B cell (primary cell): Measurements from ENCODE around the gene C14orf39. TPM values are rescaled to one million over a fixed set of nuclear protein-coding genes. Genes with fewer than 3 reads are reported as not detected.

Source experiments
- ATAC-seq: fragments of 200-7000 bp; cut with Tn5 transposase; one replicate; pipeline ENCODE4 v1.10.0; 2021; ENCODE audit warnings: low read depth, mild to moderate bottlenecking, moderate number of reproducible peaks, moderate library complexity
- CTCF ChIA-PET: fragments of 350-600 bp; sonication (Branson Sonifier 250); formaldehyde crosslinking; loops from one replicate; lab custom pipeline; 2021; ENCODE audit warnings: antibody characterized with exemption, inconsistent platforms; lab: Charles Lee
- POLR2A ChIA-PET: fragments of 350-600 bp; sonication (Branson Sonifier 250); formaldehyde crosslinking; loops from one replicate; lab custom pipeline; 2021; ENCODE audit warnings: antibody characterized with exemption; lab: Charles Lee
- DNase-seq: peaks from one replicate; pipeline ENCODE4 v3.0.0; 2013
- H2AFZ ChIP-seq: 2 replicates; pipeline ENCODE4 v1.6.1; 2012; ENCODE audit warnings: mild to moderate bottlenecking, low read depth, low read length; ENCODE audit not compliant: insufficient read depth, poor library complexity, severe bottlenecking
- H3K27ac ChIP-seq, 2 donors: 1 replicate in 1 of 2; 2 replicates in 1 of 2; pipeline ENCODE4 v1.5.1; 2012 to 2013; ENCODE audit warnings: low read length in 2 of 2, mild to moderate bottlenecking in 2 of 2, moderate library complexity in 1 of 2
- H3K27me3 ChIP-seq, 4 experiments: fragments of 200-600 bp in 1 of 4; sonication (generic) in 1 of 4; replicated peaks in 1 of 4; 1 replicate in 2 of 4; 2 replicates in 2 of 4; pipeline versions ENCODE4 v1.6.1 to v1.7.0; 2013 to 2016; ENCODE audit warnings: low read length in 3 of 4, mild to moderate bottlenecking in 2 of 4, mixed read lengths in 1 of 4, moderate library complexity in 1 of 4; ENCODE audit not compliant: insufficient read depth in 4 of 4, control insufficient read depth in 3 of 4; ENCODE audit errors: control extremely low read depth in 1 of 4
- H3K36me3 ChIP-seq, 2 experiments: replicated peaks in 1 of 2; 1 replicate in 1 of 2; 2 replicates in 1 of 2; pipeline versions ENCODE4 v1.6.1 to v1.7.1; 2013; ENCODE audit warnings: low read length in 1 of 2; ENCODE audit not compliant: insufficient read depth in 2 of 2, control insufficient read depth in 1 of 2; ENCODE audit errors: control extremely low read depth in 1 of 2, extremely low read depth in 1 of 2
- H3K4me1 ChIP-seq, 2 donors: fragments of 200-600 bp in 1 of 2; sonication (generic) in 1 of 2; 1 replicate in 1 of 2; 2 replicates in 1 of 2; pipeline versions ENCODE4 v1.5.1 to v1.6.1; 2013 to 2017; ENCODE audit warnings: low read length in 2 of 2; ENCODE audit not compliant: control insufficient read depth in 2 of 2, insufficient read depth in 2 of 2
- H3K4me2 ChIP-seq: replicated peaks from 2 replicates; pipeline ENCODE3; 2012; ENCODE audit warnings: mild to moderate bottlenecking, low read depth, low read length; ENCODE audit not compliant: poor library complexity, severe bottlenecking
- H3K4me3 ChIP-seq, 5 experiments: fragments of 200-600 bp in 1 of 5; sonication (generic) in 1 of 5; 1 replicate in 3 of 5; 2 replicates in 2 of 5; pipeline versions ENCODE4 v1.5.1 to v1.7.0; 2011 to 2016; ENCODE audit warnings: low read length in 4 of 5, mild to moderate bottlenecking in 4 of 5, low read depth in 2 of 5, control low read depth in 1 of 5, moderate library complexity in 1 of 5; ENCODE audit not compliant: insufficient read depth in 1 of 5; ENCODE audit errors: control extremely low read depth in 1 of 5, extremely low read depth in 1 of 5
- H3K79me2 ChIP-seq: fragments of 200-600 bp; sonication (generic); one replicate; pipeline ENCODE4 v1.6.0; 2016; ENCODE audit warnings: low read length; ENCODE audit not compliant: control insufficient read depth, insufficient read depth
- H3K9ac ChIP-seq: fragments of 200-600 bp; sonication (generic); 2 replicates; pipeline ENCODE4 v1.6.1; 2017; ENCODE audit warnings: mild to moderate bottlenecking, low read length, moderate library complexity
- H3K9me3 ChIP-seq, 3 donors: one replicate each; pipeline versions ENCODE4 v1.6.1 to v1.7.1; 2013; ENCODE audit warnings: low read length in 2 of 3; ENCODE audit not compliant: control insufficient read depth in 2 of 3, insufficient read depth in 1 of 3; ENCODE audit errors: control extremely low read depth in 1 of 3
- H4K20me1 ChIP-seq: 2 replicates; pipeline ENCODE4 v1.6.0; 2012; ENCODE audit warnings: mild to moderate bottlenecking, low read length; ENCODE audit not compliant: insufficient read depth, control insufficient read depth, poor library complexity, severe bottlenecking
- H3K27ac Mint-ChIP-seq: one replicate; pipeline ENCODE4 v1.8.0; 2021; ENCODE audit warnings: mixed read lengths
- H3K27me3 Mint-ChIP-seq: one replicate; pipeline ENCODE4 v1.8.0; 2021; ENCODE audit warnings: mixed read lengths
- H3K4me1 Mint-ChIP-seq: one replicate; pipeline ENCODE4 v1.8.0; 2021; ENCODE audit warnings: mixed read lengths
- H3K4me3 Mint-ChIP-seq: one replicate; pipeline ENCODE4 v1.8.0; 2021; ENCODE audit warnings: mixed read lengths
- H3K9me3 Mint-ChIP-seq: one replicate; pipeline ENCODE4 v1.8.0; 2022; ENCODE audit warnings: mixed read lengths; ENCODE audit not compliant: insufficient read depth
- CTCF ChIP-seq: fragments of 200-600 bp; IDR thresholded peaks from one replicate; pipeline ENCODE4 v1.8.0; 2022; ENCODE audit warnings: antibody characterized with exemption, mild to moderate bottlenecking
- EZH2 ChIP-seq: IDR thresholded peaks from 2 replicates; pipeline ENCODE4 v1.6.1; 2012; ENCODE audit warnings: borderline replicate concordance, low read depth, mild to moderate bottlenecking, moderate library complexity, low read length; ENCODE audit not compliant: insufficient read depth, poor library complexity, severe bottlenecking
- WGBS: methylation state at CpG from one replicate; pipeline ENCODE4 v1.1.5; 2013; ENCODE audit warnings: missing lambda C conversion rate; ENCODE audit not compliant: insufficient coverage; 5-methylcytosine and 5-hydroxymethylcytosine counted together
- intact Hi-C: fragments of 100-400 bp; cut with micrococcal nuclease; formaldehyde crosslinking; loops from one replicate; pipeline ENCODE4 v1.10.0; 2022
- polyA plus RNA-seq: library from polyadenylated mRNA; depleted of rRNA; stranded (reverse); fragments of >200 nt; gene quantifications from 2 replicates; pipeline ENCODE4 v1.2.3, GENCODE V29; 2012
- total RNA-seq, 2 donors: library from RNA; stranded (reverse); fragments of 120-200 nt in 1 of 2; gene quantifications; 1 replicate in 1 of 2; 2 replicates in 1 of 2; pipeline versions ENCODE4 v1.2.3 to v1.2.4, GENCODE V29; 2013 to 2022

C14orf39 gene
- total and polyA plus RNA-seq, 2 donors (not counting 1 experiment from before 2014, with no cell fraction given) = not detected

- H3K27me3 ChIP-seq = peaks cover 0 to 92% (median 76%) of the 10 kb centered on the region in 4 experiments
- peaks cover 32 to 47% of the 10 kb centered on the region in 2 donors for H3K4me1 ChIP-seq
- Mint-ChIP-seq H3K27ac (no peak overlapping the region), H3K27me3 (peaks cover 59% of the 10 kb centered on the region), H3K4me1 (peaks cover 22% of the 10 kb centered on the region), H3K4me3 (no peak overlapping the region), H3K9me3 (no peaks in the 10 kb centered on the region)
- 20% methylated on average over 5 of the region's 7 CpGs for WGBS
- ATAC-seq = no peak
- intact Hi-C loops = loop anchor here (5.0 kb wide), 2 partner anchors 124 to 139 kb away; no protein-coding TSS in a partner anchor
- H3K9me3 ChIP-seq = peaks cover 0 to 48% (median 2%) of the 10 kb centered on the region in 3 donors
- H3K36me3 ChIP-seq = no peaks in the 10 kb centered on the region
- ChIA-PET POLR2A (no interaction called here), CTCF (no interaction called here)
- H3K4me3 ChIP-seq = no peak overlapping the region
- TF ChIP-seq EZH2 (no peak), CTCF (no peak)
- no peaks in the 10 kb centered on the region for H4K20me1 ChIP-seq
- no peak for DNase-seq
- no peak overlapping the region for H2AFZ ChIP-seq
- no peak overlapping the region for H3K4me2 ChIP-seq
- H3K27ac ChIP-seq = no peak overlapping the region
- no peak overlapping the region for H3K9ac ChIP-seq
- no peaks in the 10 kb centered on the region for H3K79me2 ChIP-seq
Observed at GRCh38 chr14:60512973-60513571, 27.2 kb upstream of the C14orf39 start.

- Histone ChIP-seq H3K9me3 (peaks cover 0 to 46% (median 2%) of the 10 kb centered on the region in 3 donors), H3K4me1 (peaks cover 32 to 47% of the 10 kb centered on the region in 2 donors), H3K79me2 (no peaks in the 10 kb centered on the region), H2AFZ (no peak overlapping the region), H3K4me3 (no peak overlapping the region), H3K9ac (no peak overlapping the region), H3K27me3 (peaks cover 0 to 95% (median 82%) of the 10 kb centered on the region in 4 experiments), H3K27ac (no peak overlapping the region), H3K36me3 (no peaks in the 10 kb centered on the region), H3K4me2 (no peak overlapping the region), H4K20me1 (no peaks in the 10 kb centered on the region)
- no peak for ATAC-seq
- H3K27ac Mint-ChIP-seq = no peak overlapping the region
- H3K9me3 Mint-ChIP-seq = no peaks in the 10 kb centered on the region
- DNase-seq = peak; percentile 11
- WGBS = 15% methylated on average over 2 of the region's 2 CpGs
- POLR2A ChIA-PET = no interaction called here
- no peak overlapping the region for H3K4me3 Mint-ChIP-seq
- peaks cover 59% of the 10 kb centered on the region for H3K27me3 Mint-ChIP-seq
- intact Hi-C loops = loop anchor here (5.0 kb wide), 2 partner anchors 125 to 140 kb away; no protein-coding TSS in a partner anchor
- TF ChIP-seq EZH2 (no peak), CTCF (no peak)
- H3K4me1 Mint-ChIP-seq = peaks cover 22% of the 10 kb centered on the region
- CTCF ChIA-PET = no interaction called here
Observed at GRCh38 chr14:60512126-60512525, 26.3 kb upstream of the C14orf39 start.
